Muscle of arm (tissue), 12 donors: ENCODE data around the gene PLD5. TPM values are rescaled to one million over a fixed set of nuclear protein-coding genes. Genes with fewer than 3 reads are reported as not detected.
"Not testable (repeated sequence)": the region's sequence is repeated elsewhere in the genome, so short reads cannot be mapped to it uniquely, and the experiment has no call there.

ENCODE experiments used
- DNase-seq: peaks from one replicate; pipeline ENCODE4 v3.0.0-alpha.2; 2013
- polyA plus RNA-seq, 12 donors: library from polyadenylated mRNA; unstranded; fragments of 120-200 nt; gene quantifications; one replicate each; pipeline ENCODE4 v1.2.1, GENCODE V29; 2013; ENCODE audit not compliant: insufficient read length in 12 of 12

The PLD5 gene
- polyA plus RNA-seq, 12 donors, result 1.0 to 3.2 (median 1.5) TPM; not detected in 2

GRCh38 chr1:242178436-242178835 lies 346.1 kb downstream of the PLD5 start:
- DNase-seq, result no peak

- no peak for DNase-seq
These were observed 362.4 kb downstream of the PLD5 start for GRCh38 chr1:242162140-242162539.

- no peak for DNase-seq
These were observed 377.2 kb downstream of the PLD5 start for GRCh38 chr1:242147096-242147976.

- no peak for DNase-seq
These were observed 377.8 kb downstream of the PLD5 start for GRCh38 chr1:242146652-242147051.

GRCh38 chr1:242140836-242141235 lies 383.7 kb downstream of the PLD5 start:
- DNase-seq, result no peak

- DNase-seq, result no peak
These were observed 384.5 kb downstream of the PLD5 start for GRCh38 chr1:242139986-242140385.

- DNase-seq, result no peak
These were observed 385.1 kb downstream of the PLD5 start for GRCh38 chr1:242139442-242139841.

GRCh38 chr1:242133796-242134195 lies 390.7 kb downstream of the PLD5 start:
- DNase-seq, result no peak

- no peak for DNase-seq
These were observed 391.1 kb downstream of the PLD5 start for GRCh38 chr1:242133351-242133750.

GRCh38 chr1:242132121-242132817 lies 392.2 kb downstream of the PLD5 start:
- DNase-seq, result no peak

- DNase-seq, result no peak
These were observed 395.5 kb downstream of the PLD5 start for GRCh38 chr1:242128951-242129502.

- no peak for DNase-seq
These were observed 404.1 kb downstream of the PLD5 start for GRCh38 chr1:242120432-242120831.

GRCh38 chr1:242100921-242101320 lies 423.6 kb downstream of the PLD5 start:
- no peak for DNase-seq

- not testable (repeated sequence) for DNase-seq
These were observed 427.2 kb downstream of the PLD5 start for GRCh38 chr1:242097283-242097682.

GRCh38 chr1:242093116-242093515 lies 431.4 kb downstream of the PLD5 start:
- no peak for DNase-seq

GRCh38 chr1:242089911-242090310 lies 434.6 kb downstream of the PLD5 start:
- no peak for DNase-seq

GRCh38 chr1:242088875-242089274 lies 435.6 kb downstream of the PLD5 start:
- DNase-seq, result no peak

GRCh38 chr1:242086706-242087105 lies 437.8 kb downstream of the PLD5 start:
- DNase-seq, result no peak

GRCh38 chr1:242086093-242086492 lies 438.4 kb downstream of the PLD5 start:
- no peak for DNase-seq

- DNase-seq, result no peak
These were observed 440.8 kb downstream of the PLD5 start for GRCh38 chr1:242083742-242084141.

GRCh38 chr1:242081446-242081845 lies 443.1 kb downstream of the PLD5 start:
- no peak for DNase-seq

GRCh38 chr1:242065813-242066212 lies 458.7 kb downstream of the PLD5 start:
- DNase-seq, result no peak

GRCh38 chr1:242062271-242062670 lies 462.2 kb downstream of the PLD5 start:
- no peak for DNase-seq
